GM12878 (cell line): ENCODE data around the gene DDX10. TPM values are rescaled to one million over a fixed set of nuclear protein-coding genes. Genes with fewer than 3 reads are reported as not detected.

Experiments used
- ATAC-seq: fragments of 200-7000 bp; cut with Tn5 transposase; 3 replicates; pipeline ENCODE4 v1.9.1; 2020; ENCODE audit warnings: mild to moderate bottlenecking, moderate library complexity
- BruUV-seq: library from RNA; stranded (reverse); fragments of 400-500 nt; replicated peaks from 2 replicates; lab custom pipeline; 2021; lab: Mats Ljungman, UMichigan
- CTCF ChIA-PET: fragments of 300-600 bp; sonication (Branson Sonifier 250); formaldehyde crosslinking; extraction: SDS; loops from one replicate; lab custom pipeline; 2021; ENCODE audit warnings: inconsistent platforms; lab: Yijun Ruan, JAX
- POLR2A ChIA-PET: fragments of 350-600 bp; formaldehyde crosslinking; extraction: SDS; loops from one replicate; lab custom pipeline; 2021; ENCODE audit warnings: inconsistent platforms; lab: Charles Lee
- RAD21 ChIA-PET: fragments of 300-600 bp; sonication (Branson Sonifier 250); formaldehyde crosslinking; loops from one replicate; lab custom pipeline; 2023; ENCODE audit warnings: antibody characterized with exemption; ENCODE audit not compliant: unreplicated experiment; lab: Charles Lee
- SMC1A ChIA-PET: fragments of 300-600 bp; sonication (Branson Sonifier 250); formaldehyde crosslinking; loops from one replicate; lab custom pipeline; 2023; ENCODE audit not compliant: unreplicated experiment, uncharacterized antibody; lab: Charles Lee
- DNase-seq: peaks from one replicate; pipeline ENCODE4 v3.0.0-alpha.2; 2011; ENCODE audit warnings: low read depth, low spot score
- FAIRE-seq: peaks from 3 replicates; lab custom pipeline; 2011; peaks lifted over from hg19 to GRCh38; lab: Jason Lieb, UNC
- H2AFZ ChIP-seq: 2 replicates; pipeline ENCODE4 v1.6.0; 2011; ENCODE audit warnings: low read depth, low read length, control low read depth; ENCODE audit not compliant: control insufficient read depth
- H3K27ac ChIP-seq: 2 replicates; pipeline ENCODE4 v1.5.1; 2011; ENCODE audit warnings: control low read depth; ENCODE audit not compliant: control insufficient read depth, insufficient read depth
- H3K27me3 ChIP-seq, 2 experiments: replicated peaks in 1 of 2; 2 replicates each; pipeline versions ENCODE4 v1.6.0 to v1.6.1; 2011; ENCODE audit warnings: low read length in 1 of 2; ENCODE audit not compliant: control insufficient read depth in 2 of 2, insufficient read depth in 2 of 2
- H3K36me3 ChIP-seq, 2 experiments: 2 replicates each; pipeline ENCODE4 v1.5.1; 2011; ENCODE audit warnings: low read length in 1 of 2; ENCODE audit not compliant: control insufficient read depth in 2 of 2, insufficient read depth in 2 of 2
- H3K4me1 ChIP-seq: 2 replicates; pipeline ENCODE4 v1.6.1; 2011; ENCODE audit warnings: mild to moderate bottlenecking, low read length, moderate library complexity, mixed read lengths; ENCODE audit not compliant: control insufficient read depth, insufficient read depth
- H3K4me2 ChIP-seq: 2 replicates; pipeline ENCODE4 v1.6.0; 2011; ENCODE audit warnings: control low read depth; ENCODE audit not compliant: control insufficient read depth, insufficient read depth
- H3K4me3 ChIP-seq: fragments of 200-600 bp; sonication (generic); 2 replicates; pipeline ENCODE4 v1.5.1; 2016
- H3K79me2 ChIP-seq: 2 replicates; pipeline ENCODE4 v1.6.0; 2011; ENCODE audit warnings: low read length; ENCODE audit not compliant: control insufficient read depth, insufficient read depth
- H3K9ac ChIP-seq: 2 replicates; pipeline ENCODE4 v1.8.0; 2011; ENCODE audit warnings: low read length, control low read depth, mixed read lengths; ENCODE audit not compliant: control insufficient read depth, insufficient read depth
- H3K9me3 ChIP-seq: replicated peaks from 3 replicates; pipeline ENCODE4 v1.5.1; 2011; ENCODE audit warnings: mild to moderate bottlenecking, low read length; ENCODE audit not compliant: control insufficient read depth, insufficient read depth
- H4K20me1 ChIP-seq: 2 replicates; pipeline ENCODE4 v1.6.0; 2011; ENCODE audit not compliant: control insufficient read depth, insufficient read depth
- CBX3 ChIP-seq: fragments of 200-600 bp; sonication (generic); IDR thresholded peaks from 2 replicates; pipeline ENCODE4 v1.6.1; 2016; ENCODE audit warnings: low read depth, borderline replicate concordance
- HDAC6 ChIP-seq: fragments of 200-600 bp; sonication (generic); IDR thresholded peaks from one replicate; pipeline ENCODE4 v1.8.0; 2017; ENCODE audit warnings: antibody characterized with exemption; ENCODE audit not compliant: unreplicated experiment
- HDGF ChIP-seq: fragments of 450-650 bp; IDR thresholded peaks from 2 replicates; pipeline ENCODE4 v1.6.1; 2016; ENCODE audit warnings: antibody characterized with exemption
- IRF4 ChIP-seq: IDR thresholded peaks from 2 replicates; pipeline ENCODE4 v1.6.1; 2011; ENCODE audit warnings: low read depth, low read length
- RCOR1 ChIP-seq: conservative IDR thresholded peaks from 2 replicates; pipeline ENCODE4 v1.6.1; 2012; ENCODE audit warnings: low read depth, low read length, improper control_type of control experiment
- SMARCA5 ChIP-seq: fragments of 450-650 bp; IDR thresholded peaks from 2 replicates; pipeline ENCODE4 v1.6.1; 2017; ENCODE audit warnings: mild to moderate bottlenecking
- SP1 ChIP-seq: IDR thresholded peaks from one replicate; pipeline ENCODE4 v1.6.1; 2011; ENCODE audit warnings: low read depth, low read length
- SREBF1 ChIP-seq: IDR thresholded peaks from 2 replicates; pipeline ENCODE4 v1.6.1; 2012; ENCODE audit warnings: mild to moderate bottlenecking, low read length
- YY1 ChIP-seq: IDR thresholded peaks from 2 replicates; pipeline ENCODE4 v1.6.1; 2011; ENCODE audit warnings: low read depth, mild to moderate bottlenecking, low read length
- WGBS: methylation state at CpG from one replicate; pipeline ENCODE4 v1.1.6; 2016; ENCODE audit warnings: low lambda C conversion rate; ENCODE audit not compliant: insufficient replicate concordance, insufficient coverage; ENCODE audit errors: missing lambda C conversion rate; 5-methylcytosine and 5-hydroxymethylcytosine counted together
- in situ Hi-C: fragments of 300-500 bp; cut with MboI; formaldehyde crosslinking; loops from 9 replicates; pipeline ENCODE4 v1.14.3; 2018; ENCODE audit warnings: mixed read lengths
- intact Hi-C: fragments of 100-400 bp; cut with micrococcal nuclease; formaldehyde crosslinking; loops from one replicate; pipeline ENCODE4 v1.14.2; 2022; ENCODE audit not compliant: unreplicated experiment
- polyA plus RNA-seq, 11 experiments: library from polyadenylated mRNA; depleted of rRNA in 4 of 11; unstranded in 6 of 11; stranded (reverse) in 5 of 11; fragments of >200 nt; fragmentation: Nextera tagmentation in 4 of 11; fragmentation: Illumina TruSeq in 1 of 11; extraction: Ambion mirVana in 4 of 11; extraction: Trizol in 1 of 11; gene quantifications; 1 replicate in 1 of 11; 2 replicates in 10 of 11; pipeline versions ENCODE4 v1.2.1 to v1.2.3, GENCODE V29; 2011 to 2016; ENCODE audit warnings: inconsistent platforms in 2 of 11, missing spikeins in 2 of 11, low read depth in 1 of 11
- total RNA-seq, 4 experiments: library from RNA; depleted of rRNA in 3 of 4; stranded (reverse); fragments of >200 nt in 3 of 4; fragmentation: Illumina TruSeq in 1 of 4; extraction: Trizol in 1 of 4; gene quantifications; 2 replicates each; pipeline versions ENCODE4 v1.2.1 to v1.2.3, GENCODE V29; 2013 to 2021
- TF ChIP-seq, protein P1 (sequence below): IDR thresholded peaks from 2 replicates; pipeline ENCODE4 v1.6.1; 2012; ENCODE audit warnings: low read depth, low read length, improper control_type of control experiment
- TF ChIP-seq, protein P2 (sequence below): fragments of 150-350 bp; IDR thresholded peaks from 2 replicates; pipeline ENCODE4 v1.6.1; 2014; ENCODE audit warnings: mild to moderate bottlenecking, low read depth, low read length

The DDX10 gene
- total and polyA plus RNA-seq, 10 of the 15 experiments (the other 5 are each of a cell fraction or from before 2014, with no cell fraction given) = 20.9 to 51.5 (median 31.9) TPM

DNA sequence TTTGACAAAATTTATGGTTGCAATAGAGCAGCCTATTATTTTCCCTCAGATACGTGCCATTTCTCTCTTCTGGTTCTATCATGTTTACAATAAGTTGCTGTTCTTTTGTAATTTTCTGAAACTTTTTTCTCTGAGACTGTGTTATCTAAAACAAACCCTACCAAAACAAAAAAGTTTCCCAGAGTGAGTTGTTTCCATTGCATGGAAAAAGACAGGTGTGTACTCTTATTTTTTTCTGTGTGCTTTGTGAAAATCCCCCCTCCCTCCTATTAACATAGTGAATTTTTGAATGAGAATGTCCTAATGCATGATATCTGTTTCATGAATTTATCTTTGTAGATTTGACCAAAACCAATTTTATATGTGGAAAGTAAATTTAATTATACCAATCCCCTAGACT lies 137.6 kb downstream of the DDX10 start:
- intact Hi-C loops (no loop called here), in situ Hi-C loops (no loop called here)
- ATAC-seq = no peak
- Histone ChIP-seq H3K4me2 (no peak overlapping the region), H3K36me3 (no peaks in the 10 kb centered on the region), H3K4me1 (no peaks in the 10 kb centered on the region), H3K4me3 (no peak overlapping the region), H4K20me1 (no peaks in the 10 kb centered on the region), H3K9me3 (no peaks in the 10 kb centered on the region; the same call in 2 of the 3 replicates), H3K79me2 (no peaks in the 10 kb centered on the region), H3K27me3 (no peaks in the 10 kb centered on the region), H2AFZ (no peak overlapping the region), H3K9ac (no peak overlapping the region), H3K27ac (no peak overlapping the region)
- no peak for FAIRE-seq
- TF ChIP-seq IRF4 = no peak
- TF ChIP-seq HDAC6 = no peak
- ChIA-PET RAD21 (no interaction called here), SMC1A (interaction anchor here (0.6 kb wide), 2 partner anchors 53 to 1189 kb away, joined by 3 read pairs; no protein-coding TSS in a partner anchor), CTCF (interaction anchor here (0.6 kb wide), 1 partner anchor 50 kb away, joined by 6 read pairs; no protein-coding TSS in a partner anchor), POLR2A (no interaction called here)
- 100% methylated on average over 1 of the region's 1 CpG for WGBS
- BruUV-seq = no TSS peak
- no peak for DNase-seq

DNA sequence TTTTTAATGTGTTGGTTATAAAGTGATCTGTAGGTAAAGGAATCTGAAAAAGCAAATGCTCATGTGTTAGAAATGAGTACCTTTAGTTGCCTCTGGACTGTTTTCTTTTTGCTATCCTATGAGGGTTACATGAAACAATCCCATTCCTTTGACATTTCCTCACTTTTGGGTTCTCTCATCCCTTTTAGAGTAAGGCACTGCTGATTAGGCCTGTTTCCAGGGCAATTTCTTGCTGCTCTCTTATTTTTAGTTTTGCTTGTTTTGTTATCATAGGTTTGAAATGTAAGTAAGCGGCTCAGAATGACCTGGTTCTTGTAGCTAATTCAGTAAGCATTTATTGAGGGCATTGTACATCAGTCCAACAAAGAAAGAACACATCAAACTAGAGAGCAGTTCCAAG lies 138.9 kb downstream of the DDX10 start:
- SMC1A ChIA-PET = interaction anchor here (2.2 kb wide), 1 partner anchor 19 kb away, joined by 4 read pairs; no protein-coding TSS in a partner anchor
- POLR2A ChIA-PET = no interaction called here
- H3K4me2 ChIP-seq = no peak overlapping the region
- H3K79me2 ChIP-seq = no peaks in the 10 kb centered on the region
- DNase-seq = no peak
- no peak overlapping the region for H3K9ac ChIP-seq
- CTCF ChIA-PET = interaction anchor here (0.6 kb wide), 1 partner anchor 896 kb away, joined by 3 read pairs; no protein-coding TSS in a partner anchor
- intact Hi-C loops (no loop called here), in situ Hi-C loops (no loop called here)
- no peaks in the 10 kb centered on the region for H4K20me1 ChIP-seq
- BruUV-seq = no TSS peak
- H3K9me3 ChIP-seq = no peaks in the 10 kb centered on the region; the same call in 2 of the 3 replicates
- FAIRE-seq = no peak
- H3K4me3 ChIP-seq = no peak overlapping the region
- WGBS = 100% methylated on average over 1 of the region's 1 CpG
- no peak overlapping the region for H3K27ac ChIP-seq
- H3K36me3 ChIP-seq = no peaks in the 10 kb centered on the region
- no peaks in the 10 kb centered on the region for H3K4me1 ChIP-seq
- ATAC-seq = no peak
- RAD21 ChIA-PET = no interaction called here
- no peak overlapping the region for H2AFZ ChIP-seq
- TF ChIP-seq RCOR1 (no peak), SMARCA5 (no peak), CBX3 (no peak), HDGF (no peak), YY1 (no peak), SREBF1 (no peak), SP1 (no peak)
- TF ChIP-seq, protein P1, sequence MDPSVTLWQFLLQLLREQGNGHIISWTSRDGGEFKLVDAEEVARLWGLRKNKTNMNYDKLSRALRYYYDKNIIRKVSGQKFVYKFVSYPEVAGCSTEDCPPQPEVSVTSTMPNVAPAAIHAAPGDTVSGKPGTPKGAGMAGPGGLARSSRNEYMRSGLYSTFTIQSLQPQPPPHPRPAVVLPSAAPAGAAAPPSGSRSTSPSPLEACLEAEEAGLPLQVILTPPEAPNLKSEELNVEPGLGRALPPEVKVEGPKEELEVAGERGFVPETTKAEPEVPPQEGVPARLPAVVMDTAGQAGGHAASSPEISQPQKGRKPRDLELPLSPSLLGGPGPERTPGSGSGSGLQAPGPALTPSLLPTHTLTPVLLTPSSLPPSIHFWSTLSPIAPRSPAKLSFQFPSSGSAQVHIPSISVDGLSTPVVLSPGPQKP = no peak
- TF ChIP-seq, protein P2, sequence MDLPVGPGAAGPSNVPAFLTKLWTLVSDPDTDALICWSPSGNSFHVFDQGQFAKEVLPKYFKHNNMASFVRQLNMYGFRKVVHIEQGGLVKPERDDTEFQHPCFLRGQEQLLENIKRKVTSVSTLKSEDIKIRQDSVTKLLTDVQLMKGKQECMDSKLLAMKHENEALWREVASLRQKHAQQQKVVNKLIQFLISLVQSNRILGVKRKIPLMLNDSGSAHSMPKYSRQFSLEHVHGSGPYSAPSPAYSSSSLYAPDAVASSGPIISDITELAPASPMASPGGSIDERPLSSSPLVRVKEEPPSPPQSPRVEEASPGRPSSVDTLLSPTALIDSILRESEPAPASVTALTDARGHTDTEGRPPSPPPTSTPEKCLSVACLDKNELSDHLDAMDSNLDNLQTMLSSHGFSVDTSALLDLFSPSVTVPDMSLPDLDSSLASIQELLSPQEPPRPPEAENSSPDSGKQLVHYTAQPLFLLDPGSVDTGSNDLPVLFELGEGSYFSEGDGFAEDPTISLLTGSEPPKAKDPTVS = no peak
- TF ChIP-seq, all 136 proteins: peak for 0
- H3K27me3 ChIP-seq = no peaks in the 10 kb centered on the region
